NCI-H460 (cell line): ENCODE data around the gene FDCSP. TPM values are rescaled to one million over a fixed set of nuclear protein-coding genes. Genes with fewer than 3 reads are reported as not detected.
A peak's percentile ranks its signal among the peaks of the same experiment; 100 is the strongest.
"Not testable (repeated sequence)": the region's sequence is repeated elsewhere in the genome, so short reads cannot be mapped to it uniquely, and the experiment has no call there.

ENCODE experiments used
- DNase-seq: peaks from one replicate; pipeline ENCODE4 v3.0.0-alpha.2; 2016; ENCODE audit warnings: low read depth; ENCODE audit errors: extremely low read depth
- total RNA-seq: library from RNA; depleted of rRNA; stranded (reverse); fragments of >200 nt; shearing (Covaris generic); gene quantifications from 2 replicates; pipeline ENCODE4 v1.2.3, GENCODE V29; 2014; rRNA removed

FDCSP gene
- total RNA-seq, 1 experiment from 2014 or later = not detected

DNA sequence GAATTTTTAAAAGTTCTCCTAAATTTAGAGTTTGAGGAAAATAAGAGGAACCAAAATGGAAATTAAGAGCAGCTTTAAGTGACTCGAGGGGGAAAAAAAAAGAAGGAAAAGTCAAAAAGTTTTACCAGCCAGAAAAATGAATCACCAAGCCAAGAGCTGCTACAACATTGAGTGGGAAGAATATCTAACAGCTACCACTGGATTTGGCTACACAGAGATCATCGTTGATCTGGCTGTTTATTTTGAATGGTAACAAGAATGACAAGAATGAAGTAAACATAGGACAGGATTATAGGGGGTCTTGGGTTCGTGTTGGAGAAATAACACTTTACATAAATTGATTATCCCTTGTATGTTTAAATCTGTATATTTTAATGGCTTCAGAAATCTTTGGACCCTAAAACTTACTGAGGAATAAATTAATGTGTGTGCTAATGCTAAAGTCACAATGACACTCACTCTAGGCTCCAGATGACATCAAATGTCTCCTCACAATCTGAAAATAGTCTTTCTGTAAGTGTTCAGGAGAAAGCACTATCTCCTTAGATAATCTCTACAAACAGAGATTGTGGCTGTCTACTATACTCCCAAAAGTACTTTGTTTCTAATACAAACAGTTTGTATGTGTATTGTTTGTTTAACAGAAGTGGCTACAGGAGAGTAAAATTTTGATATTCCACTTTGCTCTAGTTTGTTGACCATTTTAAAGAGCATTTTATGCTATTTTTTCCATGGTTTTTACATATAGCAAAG, 13.4 kb downstream of the FDCSP start:
- no peak for DNase-seq

- no peak for DNase-seq
Observed at GRCh38 chr4:70239884-70240591, 14.1 kb downstream of the FDCSP start.

DNA sequence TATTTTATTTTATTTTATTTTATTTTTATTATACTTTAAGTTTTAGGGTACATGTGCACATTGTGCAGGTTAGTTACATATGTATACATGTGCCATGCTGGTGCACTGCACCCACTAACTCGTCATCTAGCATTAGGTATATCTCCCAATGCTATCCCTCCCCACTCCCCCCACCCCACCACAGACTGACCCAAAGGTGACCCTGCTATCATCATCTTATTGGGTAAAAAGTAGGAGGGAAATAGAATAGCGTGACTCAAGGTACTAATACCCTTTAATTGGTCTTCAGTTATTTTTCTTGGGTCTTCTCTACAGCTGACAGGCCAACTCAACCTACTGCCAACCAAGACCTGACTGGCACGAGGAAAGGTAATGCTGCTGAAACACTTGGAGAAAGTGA, 16.4 kb downstream of the FDCSP start, which contains the start of gene CSN3:
TSS of gene CSN3 (plus strand) at position 301 of the 400 bp plus-strand sequence. CDS start 2,223 bp downstream, outside the sequence.
- not testable (repeated sequence) for DNase-seq

DNA sequence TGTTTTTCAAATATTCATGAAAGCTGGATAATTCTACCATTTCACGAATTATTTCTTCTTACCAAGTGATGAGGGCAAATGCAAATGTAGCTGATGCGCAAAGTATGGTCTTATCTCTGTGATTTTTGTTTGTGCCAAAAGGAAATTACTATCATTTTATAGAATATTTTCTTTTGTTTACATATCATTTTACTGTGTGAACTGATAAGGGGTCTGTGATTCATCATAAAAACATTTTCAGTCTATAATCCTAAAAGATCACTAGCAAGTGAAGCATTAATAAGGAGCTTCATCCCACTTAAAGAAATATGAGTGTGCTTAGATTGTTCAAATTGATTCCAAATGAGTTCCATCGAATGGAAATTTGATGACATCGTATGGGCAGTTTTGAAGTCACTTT, 17.2 kb downstream of the FDCSP start:
- no peak for DNase-seq

DNA sequence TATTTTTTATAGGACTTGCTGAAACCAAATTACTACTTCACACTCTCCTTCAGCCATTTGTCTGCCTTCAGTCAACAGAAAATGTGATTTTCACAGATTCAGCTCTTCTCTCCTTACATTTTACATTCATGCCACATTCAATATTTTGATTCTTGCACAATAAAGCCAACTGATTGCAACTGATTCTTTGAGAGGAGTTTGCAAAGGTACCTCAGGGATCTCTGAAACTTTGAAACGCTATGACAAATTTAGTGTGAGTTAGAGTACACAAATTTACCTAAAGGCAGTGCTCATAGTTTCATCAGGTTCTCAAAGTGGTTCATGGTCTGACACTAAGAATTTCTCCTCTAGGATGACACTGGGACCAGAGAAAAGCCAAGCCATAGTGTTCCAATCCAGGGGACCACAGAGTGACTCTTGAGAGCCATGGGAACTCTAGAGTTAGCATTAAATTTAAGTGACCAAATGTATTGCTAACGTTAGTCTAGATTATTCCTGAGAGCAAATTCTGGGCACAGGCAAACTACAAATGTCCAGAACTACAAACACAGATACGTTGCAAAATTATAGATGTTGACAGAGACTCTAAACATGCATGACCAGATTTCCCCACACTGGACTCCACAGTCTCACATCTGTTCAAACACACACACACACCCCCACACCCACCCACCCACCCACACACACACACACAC, 25.5 kb downstream of the FDCSP start:
- DNase-seq = no peak

- no peak for DNase-seq
Observed at GRCh38 chr4:70251945-70252277, 26.0 kb downstream of the FDCSP start.

DNA sequence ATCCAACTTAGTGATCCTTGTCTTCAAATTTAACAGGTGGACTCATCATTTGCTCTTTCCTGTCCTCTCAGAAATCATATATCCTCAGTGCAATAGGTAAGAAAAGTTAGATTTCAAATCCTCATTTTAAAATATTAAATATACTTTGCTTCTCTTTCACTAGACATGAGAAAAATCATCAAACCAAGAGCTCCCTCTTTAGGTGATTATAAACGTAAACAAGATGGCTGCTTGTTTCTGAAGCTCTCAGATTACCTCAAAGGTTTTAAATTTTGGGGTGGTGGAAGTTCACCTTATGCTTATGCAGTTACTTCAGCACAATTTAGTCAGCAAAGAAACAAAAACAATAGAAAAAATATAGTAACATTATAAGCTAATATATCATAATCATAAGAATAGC, 43.8 kb downstream of the FDCSP start:
- DNase-seq = peak; percentile 1

GRCh38 chr4:70277121-70277520, 51.2 kb downstream of the FDCSP start:
- DNase-seq = no peak

DNA sequence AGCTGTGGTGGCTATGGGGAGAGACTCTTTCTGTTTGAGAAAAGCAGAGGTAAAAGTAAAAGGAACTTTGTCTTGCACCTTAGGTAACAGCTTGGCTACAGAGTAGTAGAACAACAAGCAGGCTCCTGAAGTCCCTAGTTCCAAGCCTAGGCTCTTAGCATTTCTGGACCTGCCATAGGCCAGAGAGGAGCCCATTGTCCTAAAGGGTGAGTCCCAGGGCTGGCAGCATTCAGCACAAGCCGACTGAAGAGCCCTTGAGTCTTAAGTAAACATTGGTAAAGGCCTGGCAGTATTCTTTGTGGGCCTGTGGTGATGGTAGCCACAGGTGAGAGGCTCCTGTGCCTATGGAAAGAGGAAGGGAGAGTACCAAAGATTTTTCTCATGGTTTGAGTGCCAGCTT, 54.6 kb downstream of the FDCSP start:
- no peak for DNase-seq

Other genes starting within 250 kb of the FDCSP start
- not detected in 2 replicates for gene STATH, start 230.2 kb upstream of the FDCSP start, total RNA-seq
- gene HTN3, start 197.7 kb upstream of the FDCSP start, total RNA-seq = not detected in 2 replicates
- not detected in 2 replicates for gene HTN1, start 175.7 kb upstream of the FDCSP start, total RNA-seq
- not detected in 2 replicates for gene PRR27, start 71.9 kb upstream of the FDCSP start, total RNA-seq
- gene ODAM, start 30.4 kb upstream of the FDCSP start, total RNA-seq = not detected in 2 replicates
- not detected in 2 replicates for gene CSN3, start 16.5 kb downstream of the FDCSP start, total RNA-seq
- gene CABS1, start 108.9 kb downstream of the FDCSP start, total RNA-seq = not detected in 2 replicates
- not detected in 2 replicates for gene SMR3A, start 134.6 kb downstream of the FDCSP start, total RNA-seq
- gene SMR3B, start 157.0 kb downstream of the FDCSP start, total RNA-seq = not detected in 2 replicates
- not detected in 2 replicates for gene OPRPN, start 171.8 kb downstream of the FDCSP start, total RNA-seq
- not detected in 2 replicates for gene MUC7, start 246.1 kb downstream of the FDCSP start, total RNA-seq